Umbilical cord (tissue), 2 donors: Measurements from ENCODE around the gene SLC25A42. TPM values are rescaled to one million over a fixed set of nuclear protein-coding genes. Genes with fewer than 3 reads are reported as not detected.
"Not testable (repeated sequence)": the region's sequence is repeated elsewhere in the genome, so short reads cannot be mapped to it uniquely, and the experiment has no call there.

Experiments
- DNase-seq: peaks from one replicate; pipeline ENCODE4 v3.0.0-alpha.2; 2015; ENCODE audit warnings: low spot score
- total RNA-seq: library from RNA; depleted of rRNA; stranded (reverse); fragments of >200 nt; gene quantifications from one replicate; pipeline ENCODE4 v1.2.3, GENCODE V29; 2014; ENCODE audit warnings: low replicate concordance; ENCODE audit not compliant: insufficient read depth

The SLC25A42 gene
- total RNA-seq, 1 donor from 2014 or later: 13.2 TPM

DNA sequence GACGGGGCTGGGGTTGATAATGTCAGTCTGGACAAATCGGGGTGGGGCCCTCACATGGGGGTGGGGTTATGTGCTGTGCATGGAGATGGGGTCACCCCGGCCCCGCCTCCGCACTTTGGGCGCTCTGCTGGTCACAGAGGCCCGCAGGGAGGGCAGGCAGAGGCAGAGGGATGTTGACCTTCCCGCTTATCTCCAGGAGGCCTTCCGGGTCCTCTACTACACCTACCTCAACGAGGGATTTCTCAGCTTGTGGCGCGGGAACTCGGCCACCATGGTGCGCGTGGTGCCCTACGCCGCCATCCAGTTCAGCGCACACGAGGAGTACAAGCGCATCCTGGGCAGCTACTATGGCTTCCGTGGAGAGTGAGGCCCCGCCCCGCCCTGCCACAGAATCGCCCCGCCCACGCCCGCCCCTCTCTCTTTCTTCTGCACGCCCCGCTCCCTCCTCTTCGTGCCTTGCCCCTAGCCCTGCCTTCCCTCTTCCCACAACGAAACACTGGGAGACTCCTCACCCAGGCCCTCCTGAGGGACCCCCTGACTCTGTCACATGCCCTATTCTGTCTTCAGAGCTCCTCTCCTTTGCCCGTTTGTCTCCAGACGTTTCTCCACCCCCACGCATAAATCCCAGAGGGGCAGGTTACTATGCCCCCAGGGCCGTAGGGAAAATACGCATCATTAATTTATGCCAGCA is 41.7 kb downstream of the SLC25A42 start:
- DNase-seq: peak; percentile 87

DNA sequence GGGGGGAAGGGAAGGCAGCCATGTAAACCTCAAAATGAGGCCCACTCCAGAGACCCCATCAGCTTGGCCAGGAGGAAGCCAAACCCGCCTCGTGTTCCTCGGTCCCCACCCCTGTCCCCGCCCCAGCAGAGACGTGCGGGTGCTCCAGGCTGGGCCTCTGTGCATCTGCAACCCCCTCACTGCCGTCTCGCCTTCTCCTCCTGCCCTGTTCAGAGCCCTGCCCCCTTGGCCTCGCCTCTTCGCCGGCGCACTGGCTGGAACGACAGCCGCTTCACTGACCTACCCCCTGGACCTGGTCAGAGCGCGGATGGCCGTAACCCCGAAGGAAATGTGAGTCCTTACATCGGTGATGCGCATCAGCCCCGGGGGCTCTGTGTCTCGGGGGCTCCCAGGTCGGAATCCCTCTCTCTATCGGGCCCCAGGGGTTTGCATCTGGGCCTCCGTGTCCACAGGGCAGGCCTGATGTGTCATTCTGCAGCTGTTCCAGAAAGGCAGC is 42.3 kb downstream of the SLC25A42 start:
- peak; percentile 83 for DNase-seq

DNA sequence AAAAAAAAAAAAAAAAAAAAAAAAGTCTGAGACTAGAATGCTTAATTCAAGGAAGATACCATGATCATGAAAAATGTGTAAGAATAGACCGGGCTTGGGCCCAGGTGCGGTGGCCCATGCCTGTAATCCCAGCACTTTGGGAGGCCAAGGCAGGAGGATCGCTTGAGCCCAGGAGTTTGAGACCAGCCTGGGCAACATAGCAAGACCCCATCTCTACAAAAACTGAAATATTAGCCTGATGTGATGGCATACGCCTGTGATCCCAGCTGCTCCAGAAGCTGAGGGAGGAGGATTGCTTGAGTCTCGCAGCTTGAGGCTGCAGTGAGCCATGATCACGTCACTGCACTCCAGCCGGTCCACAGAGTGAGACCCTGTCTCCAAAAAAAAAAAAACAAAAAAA is 43.1 kb downstream of the SLC25A42 start:
- not testable (repeated sequence) for DNase-seq

DNA sequence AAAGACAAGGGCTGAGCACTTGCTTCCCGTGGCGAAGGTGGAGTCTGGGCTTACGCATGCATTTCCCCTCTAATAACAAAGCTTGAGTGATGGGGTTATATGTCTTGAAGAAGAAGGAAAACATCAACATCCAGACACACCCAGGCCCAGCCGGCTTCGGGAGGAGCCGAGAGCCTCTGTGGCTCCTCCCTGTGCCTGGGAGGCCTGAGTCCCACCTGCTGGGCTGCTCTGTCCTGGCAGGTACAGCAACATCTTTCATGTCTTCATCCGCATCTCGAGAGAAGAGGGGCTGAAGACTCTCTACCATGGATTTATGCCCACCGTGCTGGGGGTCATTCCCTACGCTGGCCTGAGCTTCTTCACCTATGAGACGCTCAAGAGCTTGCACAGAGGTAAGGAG is 43.9 kb downstream of the SLC25A42 start:
- no peak for DNase-seq

DNA sequence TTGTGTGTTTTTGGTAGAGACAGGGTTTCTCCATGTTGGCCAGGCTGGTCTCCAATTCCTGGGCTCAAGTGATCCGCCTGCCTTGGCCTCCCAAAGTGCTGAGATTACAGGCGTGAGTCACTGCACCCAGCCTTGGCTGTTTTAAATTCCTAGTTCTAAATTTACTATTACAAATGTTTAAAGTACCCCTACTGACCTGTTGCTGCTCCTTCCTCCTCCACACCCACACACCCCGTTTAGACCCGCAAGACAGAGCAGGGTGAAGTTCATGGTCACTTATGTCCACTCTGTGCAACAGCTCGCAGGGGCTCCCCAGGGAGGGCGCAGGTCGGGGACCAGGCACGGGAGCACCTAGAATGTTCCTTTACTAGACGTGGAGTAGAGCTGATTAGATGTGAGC is 45.8 kb downstream of the SLC25A42 start:
- peak; percentile 14 for DNase-seq

DNA sequence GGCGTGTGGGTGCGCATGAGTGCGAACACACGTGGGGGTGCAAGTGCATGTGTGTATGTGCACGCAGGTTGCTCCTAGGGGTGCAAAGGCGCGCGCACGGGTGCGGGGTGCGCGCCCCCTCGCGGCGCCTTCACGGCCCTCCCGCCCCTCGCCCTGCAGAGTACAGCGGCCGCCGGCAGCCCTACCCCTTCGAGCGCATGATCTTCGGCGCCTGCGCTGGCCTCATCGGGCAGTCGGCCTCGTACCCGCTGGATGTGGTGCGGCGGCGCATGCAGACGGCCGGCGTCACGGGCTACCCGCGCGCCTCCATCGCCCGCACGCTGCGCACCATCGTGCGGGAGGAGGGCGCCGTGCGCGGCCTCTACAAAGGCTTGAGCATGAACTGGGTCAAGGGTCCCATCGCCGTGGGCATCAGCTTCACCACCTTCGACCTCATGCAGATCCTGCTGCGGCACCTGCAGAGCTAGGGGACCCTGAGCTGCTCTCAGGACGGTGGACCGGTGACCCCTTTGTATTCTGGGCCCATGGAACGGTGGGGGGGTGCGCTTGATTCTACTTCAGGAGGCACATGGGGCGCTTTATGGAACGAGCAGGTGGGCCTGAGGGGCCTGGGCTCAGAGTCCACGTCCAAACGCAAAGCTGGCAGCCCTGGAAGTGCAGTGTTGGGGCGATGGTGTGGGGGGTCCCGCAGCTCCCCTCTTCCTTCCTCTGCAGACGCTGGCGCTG is 46.8 kb downstream of the SLC25A42 start:
- no peak for DNase-seq

DNA sequence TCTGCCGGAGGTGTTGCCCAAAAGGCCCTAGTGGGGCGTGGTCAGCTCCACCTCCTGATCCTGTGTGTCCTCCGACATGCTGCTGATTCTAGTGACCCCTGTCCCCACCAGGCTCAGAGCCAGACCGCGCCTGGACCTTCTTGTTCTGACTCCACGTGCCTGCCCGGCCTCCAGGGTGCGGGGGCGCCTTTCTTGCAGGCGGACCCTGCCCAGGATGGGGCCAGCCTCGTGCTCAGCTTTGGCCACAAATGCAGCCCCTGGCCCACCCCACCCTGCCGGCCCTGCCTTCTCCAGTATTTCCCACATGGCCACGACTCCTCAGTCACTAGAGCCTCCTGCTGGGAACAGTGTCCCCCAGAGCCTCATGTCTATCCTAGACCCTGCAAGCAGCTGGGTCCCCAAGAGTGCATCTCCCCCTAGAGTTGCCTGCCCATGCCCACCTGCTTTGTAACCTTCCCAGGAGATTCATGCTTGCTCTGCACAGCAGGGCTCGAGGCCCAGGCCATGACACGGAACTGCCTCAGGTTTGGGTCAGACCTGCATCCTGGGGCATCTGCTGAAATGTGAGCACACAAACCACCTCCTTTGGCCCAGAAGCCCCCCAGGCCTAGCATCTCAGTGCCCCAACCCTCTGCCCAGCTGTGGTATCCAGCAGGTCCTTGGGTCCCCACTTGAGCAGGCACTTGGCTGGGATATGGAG is 47.5 kb downstream of the SLC25A42 start:
- DNase-seq: no peak

DNA sequence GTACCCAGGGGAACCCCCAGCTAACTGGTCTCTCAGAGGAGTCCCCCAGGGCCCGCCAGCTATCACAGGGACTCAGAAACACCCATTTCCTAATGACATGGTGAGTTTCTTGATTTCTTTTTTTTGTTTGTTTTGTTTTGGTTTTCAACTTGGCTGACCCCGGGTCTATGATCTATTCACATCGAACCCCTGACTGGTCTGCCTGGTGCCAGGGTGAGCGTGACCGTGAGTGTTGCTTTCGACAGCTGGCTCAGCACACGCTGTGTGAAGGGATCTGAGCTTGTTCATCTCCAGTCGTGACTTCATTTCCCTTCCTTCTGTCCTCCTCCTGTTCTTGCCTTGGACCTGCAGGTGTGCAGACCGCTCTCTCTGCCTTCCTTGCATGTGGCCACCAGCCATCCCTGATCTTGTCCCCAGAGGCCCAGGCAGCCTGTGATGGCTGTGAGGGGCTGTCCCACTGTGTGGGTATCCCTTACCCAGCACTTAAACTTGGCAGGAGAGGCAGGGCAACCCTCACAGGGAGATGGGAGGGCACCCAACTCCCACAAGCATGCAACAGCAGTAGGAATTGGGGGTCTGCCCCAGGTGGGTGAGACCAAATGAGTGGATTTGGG is 48.3 kb downstream of the SLC25A42 start:
- no peak for DNase-seq

DNA sequence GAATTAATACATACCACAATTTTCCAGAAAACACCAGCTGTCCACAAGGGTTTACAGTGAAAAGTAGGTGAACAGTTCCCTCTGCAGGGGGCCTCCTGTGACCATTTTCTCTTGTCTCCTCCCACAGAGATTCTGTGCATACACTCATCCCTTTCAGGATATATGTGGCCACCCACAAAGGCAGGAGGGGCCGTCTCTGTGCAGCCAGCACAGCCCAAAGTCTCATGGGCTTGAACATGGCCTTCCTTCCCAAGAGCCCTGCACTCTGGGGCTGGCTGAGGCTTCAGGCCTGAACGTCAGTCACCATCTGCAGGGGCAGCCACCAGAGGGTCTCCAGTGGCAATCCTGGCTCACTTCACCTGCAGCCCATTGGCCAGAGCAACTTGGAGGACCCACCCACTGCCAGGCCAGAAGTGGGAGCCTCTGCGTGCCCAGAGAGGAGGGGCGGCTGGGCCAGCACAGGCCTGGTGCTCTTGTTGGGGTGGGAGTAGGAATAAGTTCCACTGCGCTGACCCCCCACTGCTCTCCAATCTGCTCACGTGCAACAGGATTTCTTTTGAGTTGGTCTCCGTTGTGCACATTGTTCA is 49.3 kb downstream of the SLC25A42 start:
- DNase-seq: peak; percentile 16

DNA sequence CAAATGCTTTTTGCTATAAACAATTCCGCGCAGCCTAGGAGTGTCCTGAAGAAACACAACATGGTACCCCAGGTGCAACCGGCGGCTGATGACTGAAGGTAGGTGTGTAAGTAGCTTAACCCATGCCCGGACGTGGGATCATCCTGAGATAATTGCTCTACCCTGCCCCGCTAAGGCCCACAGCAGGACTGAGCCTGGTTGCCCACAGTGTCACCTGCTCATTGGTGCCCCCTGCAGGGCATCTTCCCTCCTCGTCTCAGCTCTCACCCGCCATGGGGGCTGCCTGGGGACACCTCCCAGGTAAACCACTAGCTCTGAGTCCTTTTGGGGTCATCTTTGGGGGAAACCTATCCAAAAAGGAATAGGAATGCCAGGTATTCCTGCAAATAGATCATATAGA is 52.2 kb downstream of the SLC25A42 start:
- DNase-seq: no peak

DNA sequence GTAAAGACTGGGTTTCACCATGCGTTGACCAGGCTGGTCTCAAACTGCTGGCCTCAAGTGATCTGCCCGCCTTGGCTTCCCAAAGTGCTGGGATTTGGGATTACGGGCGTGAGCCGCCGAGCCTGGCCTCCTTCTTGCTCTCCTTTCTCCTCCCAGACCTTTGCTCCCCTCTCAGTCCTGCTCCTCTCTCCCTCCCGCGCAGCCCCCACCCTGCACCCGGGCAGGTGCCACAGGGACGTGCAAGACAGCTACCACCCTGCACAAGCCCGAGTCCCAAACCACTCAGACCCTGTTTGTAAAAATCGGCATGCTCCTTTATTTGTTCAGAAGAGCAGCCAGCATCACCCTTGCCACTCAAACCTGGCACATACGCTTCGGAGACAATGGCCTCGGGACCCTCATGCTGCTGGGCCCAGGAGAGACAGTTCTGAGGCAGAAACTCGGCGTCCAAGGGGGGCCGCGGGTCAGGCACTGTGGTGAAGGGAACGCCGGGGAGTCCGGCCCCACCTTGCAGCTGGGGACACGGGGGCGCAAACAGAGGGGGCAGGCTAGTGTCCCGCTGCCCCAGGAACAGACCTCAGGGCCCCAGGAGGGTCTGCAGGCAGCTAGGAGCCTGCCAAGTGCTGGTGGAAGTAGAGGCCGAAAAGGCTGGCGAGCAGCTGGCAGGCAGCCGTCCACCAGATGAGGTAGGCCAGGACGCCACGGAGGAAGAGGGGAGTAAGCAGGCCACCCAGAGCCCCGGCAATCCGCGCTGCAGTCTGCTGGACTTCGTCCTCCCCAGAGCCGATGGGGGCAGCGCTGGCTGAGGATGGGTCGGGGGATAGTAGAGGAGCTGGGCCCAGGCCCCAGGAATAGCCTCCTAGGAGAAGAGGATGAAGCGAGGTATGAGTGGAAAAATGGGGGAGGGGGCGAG is 55.8 kb downstream of the SLC25A42 start:
- no peak for DNase-seq

DNA sequence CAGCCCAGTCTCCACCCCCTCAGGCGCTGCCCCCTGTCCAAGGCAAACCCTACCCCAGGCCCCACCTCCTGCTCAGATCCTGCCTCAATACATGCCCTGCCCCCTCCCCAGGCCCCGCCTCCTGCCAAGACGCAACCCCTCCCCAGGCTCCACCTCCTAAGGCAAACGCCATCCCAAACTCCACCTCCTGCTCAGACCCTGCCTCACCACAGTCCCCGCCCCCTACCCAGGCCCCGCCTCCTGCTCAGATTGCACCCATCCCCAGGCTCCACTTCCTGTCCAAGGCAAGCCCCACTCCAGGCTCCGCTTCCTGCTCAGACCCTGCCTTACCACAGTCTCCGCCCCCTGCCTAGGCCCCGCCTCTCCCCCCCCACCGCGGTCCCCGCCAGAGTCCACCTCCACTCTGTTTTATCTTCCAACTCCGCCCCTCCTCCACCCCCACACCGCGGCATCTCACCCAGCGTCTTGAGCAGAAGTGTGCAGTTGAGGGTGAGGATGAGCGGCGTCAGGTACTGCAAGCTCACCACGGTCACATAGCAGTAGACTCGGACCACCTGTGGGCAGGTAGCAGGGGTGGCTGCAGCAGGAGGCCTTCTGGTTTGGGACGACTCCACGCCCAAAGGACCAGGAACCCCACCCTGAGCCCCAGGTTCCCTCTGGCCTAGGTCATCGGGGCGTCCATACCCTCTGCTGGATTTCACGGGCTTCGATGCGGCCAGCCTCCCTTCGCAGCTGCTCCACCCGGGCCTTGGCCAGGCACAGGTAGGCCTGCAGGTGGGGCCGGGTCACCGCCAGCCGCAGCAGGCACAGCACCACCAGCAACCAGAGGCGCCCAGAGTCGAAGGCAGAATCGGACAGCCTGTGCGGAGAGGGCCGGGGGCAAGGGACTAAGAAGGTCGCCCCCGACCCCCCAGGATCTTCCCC is 56.8 kb downstream of the SLC25A42 start:
- peak; percentile 58 for DNase-seq

DNA sequence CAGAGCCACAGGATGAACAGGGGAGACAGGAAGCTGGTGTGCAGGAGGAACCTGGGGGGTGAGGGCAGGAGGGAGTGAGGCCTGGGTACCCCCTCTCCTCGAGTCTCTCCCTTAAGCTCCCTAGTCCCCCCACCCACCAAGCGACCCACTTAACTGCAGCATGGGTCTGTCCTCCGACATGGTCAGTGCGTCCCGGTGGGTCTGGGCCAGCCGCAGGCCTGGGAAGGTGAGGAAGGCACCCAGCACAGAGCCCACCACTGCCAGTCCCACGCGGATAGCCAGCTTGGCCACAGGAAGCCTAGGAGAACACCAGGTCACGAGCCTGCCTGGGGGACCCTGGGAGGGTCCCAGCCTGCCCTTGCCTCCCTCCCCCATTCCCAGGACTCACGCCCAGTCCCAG is 57.6 kb downstream of the SLC25A42 start:
- no peak for DNase-seq

DNA sequence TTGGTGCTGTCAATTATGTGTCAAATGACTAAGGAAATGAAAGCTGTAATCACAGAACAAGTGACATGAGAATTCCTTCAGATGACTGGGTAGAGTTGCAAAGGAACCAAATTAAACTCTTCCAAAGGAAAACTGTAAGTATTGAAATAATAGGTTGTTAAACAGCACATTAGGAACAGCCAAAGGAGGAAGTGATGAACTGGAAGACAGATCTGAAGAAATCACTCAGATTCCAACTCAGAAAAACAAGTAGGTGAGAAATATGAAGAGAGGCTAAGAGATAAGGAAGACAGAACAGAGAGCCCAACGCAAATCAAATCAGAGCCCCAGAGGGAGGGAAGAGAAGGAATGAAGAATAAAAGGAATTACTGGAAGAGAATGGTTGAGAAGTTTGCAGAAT is 59.1 kb downstream of the SLC25A42 start:
- DNase-seq: no peak

DNA sequence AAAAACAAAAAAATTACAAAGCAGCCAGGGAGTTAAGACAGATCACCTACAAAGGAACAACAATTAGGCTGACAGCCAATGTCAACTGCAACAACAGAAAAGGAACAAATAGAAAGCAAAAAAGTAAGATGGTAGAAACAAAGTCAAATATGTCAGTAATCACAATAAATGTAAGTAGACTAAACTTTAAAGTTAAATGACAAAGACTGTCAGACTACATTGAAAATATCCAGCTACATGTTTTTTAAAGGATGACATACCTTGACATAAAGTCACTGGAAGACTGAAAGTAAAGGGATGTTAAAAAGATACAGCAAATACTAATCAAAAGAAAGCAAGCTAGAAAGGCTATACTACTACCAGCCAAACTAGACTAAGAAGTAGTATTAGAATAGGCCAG is 59.6 kb downstream of the SLC25A42 start:
- no peak for DNase-seq

DNA sequence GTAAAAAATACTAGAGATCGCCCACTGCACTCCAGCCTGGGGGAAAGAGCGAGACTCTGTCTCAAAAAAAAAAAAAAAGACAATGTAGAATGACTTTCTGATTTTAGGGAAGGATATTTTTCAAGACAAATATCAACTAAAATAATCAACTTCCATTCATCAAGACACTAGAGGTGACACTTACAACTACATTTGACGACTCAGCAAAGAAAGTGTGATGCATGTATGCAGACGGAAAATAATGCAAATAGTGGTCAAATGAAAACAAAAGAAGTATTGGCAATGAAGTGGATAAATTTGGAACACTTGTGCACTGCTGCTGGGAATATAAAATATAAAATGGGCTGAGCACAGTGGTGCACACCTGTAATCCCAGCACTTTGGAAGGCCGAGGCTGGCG is 62.3 kb downstream of the SLC25A42 start:
- no peak for DNase-seq

DNA sequence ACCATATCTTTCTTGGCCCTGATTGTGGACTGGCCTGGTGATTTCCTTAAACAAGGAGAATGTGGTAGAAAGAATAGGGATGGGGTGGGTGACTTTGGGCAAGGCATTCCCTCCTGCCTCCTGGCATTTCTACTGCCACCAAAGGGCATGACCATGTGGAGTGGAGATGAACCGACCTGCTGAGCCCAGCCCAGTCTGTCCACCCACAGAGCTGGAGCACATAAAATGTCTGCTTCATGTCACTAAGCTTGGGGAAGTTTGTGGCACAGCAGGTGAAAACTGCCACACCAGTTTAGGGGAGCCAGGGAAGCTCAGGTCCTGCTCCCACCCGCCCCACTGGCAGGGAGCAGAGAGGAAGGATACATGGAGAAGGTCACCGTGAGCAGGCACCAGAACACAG is 68.2 kb downstream of the SLC25A42 start:
- no peak for DNase-seq

DNA sequence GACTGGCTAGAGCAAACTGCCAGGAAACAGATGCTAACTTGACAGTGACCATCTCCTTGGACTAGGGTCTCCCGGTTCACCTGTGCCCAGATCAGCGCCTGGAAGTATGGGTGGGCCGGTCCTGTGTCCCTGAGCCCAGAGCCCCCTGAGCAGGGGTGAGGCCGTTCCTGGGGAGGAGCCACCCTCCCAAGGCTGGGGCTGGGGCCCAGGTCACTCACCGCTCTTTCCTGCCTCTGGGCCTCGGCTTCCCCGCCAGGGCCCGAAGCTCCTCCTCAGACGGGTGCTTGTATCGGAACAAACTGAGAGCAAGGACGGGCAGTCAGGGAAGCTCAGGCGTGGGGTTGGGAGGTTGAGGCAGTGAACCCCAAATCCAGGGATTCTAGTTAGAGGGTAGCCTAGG is 69.1 kb downstream of the SLC25A42 start:
- no peak for DNase-seq

DNA sequence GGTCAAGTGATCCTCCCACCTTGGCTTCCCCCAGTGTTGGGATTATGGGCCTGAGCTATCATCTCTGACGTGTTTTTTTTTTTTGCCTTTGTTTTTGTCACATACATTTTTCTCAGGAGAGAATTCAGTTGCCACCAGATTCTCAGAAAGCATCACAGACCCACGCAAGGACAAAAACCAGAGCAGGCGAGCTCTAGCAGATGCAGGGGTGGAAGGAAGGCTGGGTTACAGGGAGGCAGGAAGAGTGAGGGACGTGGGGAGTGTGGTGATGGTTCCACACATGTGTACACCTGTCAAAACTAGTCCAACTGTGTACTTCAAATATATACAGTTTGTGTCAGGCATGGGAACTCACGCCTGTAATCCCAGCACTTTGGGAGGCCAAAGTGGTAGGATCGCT is 70.2 kb downstream of the SLC25A42 start:
- DNase-seq: no peak
